Epithelial cell of esophagus (primary cell): Measurements from ENCODE around the gene IQSEC2.
A peak's percentile ranks its signal among the peaks of the same experiment; 100 is the strongest.

Experiments used
- DNase-seq: peaks from one replicate; pipeline ENCODE4 v3.0.0; 2010; ENCODE audit warnings: low read depth
- H3K4me3 ChIP-seq: 2 replicates; pipeline ENCODE4 v1.5.1; 2011; ENCODE audit warnings: mild to moderate bottlenecking, low read length, control low read depth
- CTCF ChIP-seq: IDR thresholded peaks from 2 replicates; pipeline ENCODE4 v1.5.1; 2011; ENCODE audit warnings: low read depth, mild to moderate bottlenecking, low read length, control low read depth, inconsistent platforms; ENCODE audit not compliant: insufficient read depth; ENCODE audit errors: missing control alignments

IQSEC2 gene

GRCh38 chrX:53281963-53282695, 745 bp upstream of the IQSEC2 start:
- no peak for TF ChIP-seq CTCF
- no peak for DNase-seq
- no peak overlapping the region for H3K4me3 ChIP-seq

GRCh38 chrX:53280331-53281320, 758 bp downstream of the IQSEC2 start:
- no peak for TF ChIP-seq CTCF

GRCh38 chrX:53279296-53280237, 1.8 kb downstream of the IQSEC2 start:
- no peak for TF ChIP-seq CTCF
- no peak for DNase-seq
- H3K4me3 ChIP-seq: peak overlapping the region; percentile 52

More at GRCh38 chrX:53280331-53281320, 758 bp downstream of the IQSEC2 start:
- peak overlapping the region; percentile 52 for H3K4me3 ChIP-seq
- peak; percentile 54 for DNase-seq

GRCh38 chrX:53272808-53273337, 8.5 kb downstream of the IQSEC2 start:
- H3K4me3 ChIP-seq: no peak overlapping the region
- no peak for TF ChIP-seq CTCF
- DNase-seq: no peak

- DNase-seq: no peak
- TF ChIP-seq CTCF: no peak
Observed at GRCh38 chrX:53269536-53270107, 11.8 kb downstream of the IQSEC2 start.

GRCh38 chrX:53268173-53268572, 13.2 kb downstream of the IQSEC2 start:
- peak; percentile 89 for DNase-seq
- H3K4me3 ChIP-seq: no peak overlapping the region
- TF ChIP-seq CTCF: no peak

More at GRCh38 chrX:53269536-53270107, 11.8 kb downstream of the IQSEC2 start:
- no peak overlapping the region for H3K4me3 ChIP-seq
